ENCODE measurements around the gene C11orf24. TPM values are rescaled to one million over a fixed set of nuclear protein-coding genes. Genes with fewer than 3 reads are reported as not detected.

C11orf24 gene
- total RNA-seq, 1 donor from 2014 or later = 78.0 TPM

DNA sequence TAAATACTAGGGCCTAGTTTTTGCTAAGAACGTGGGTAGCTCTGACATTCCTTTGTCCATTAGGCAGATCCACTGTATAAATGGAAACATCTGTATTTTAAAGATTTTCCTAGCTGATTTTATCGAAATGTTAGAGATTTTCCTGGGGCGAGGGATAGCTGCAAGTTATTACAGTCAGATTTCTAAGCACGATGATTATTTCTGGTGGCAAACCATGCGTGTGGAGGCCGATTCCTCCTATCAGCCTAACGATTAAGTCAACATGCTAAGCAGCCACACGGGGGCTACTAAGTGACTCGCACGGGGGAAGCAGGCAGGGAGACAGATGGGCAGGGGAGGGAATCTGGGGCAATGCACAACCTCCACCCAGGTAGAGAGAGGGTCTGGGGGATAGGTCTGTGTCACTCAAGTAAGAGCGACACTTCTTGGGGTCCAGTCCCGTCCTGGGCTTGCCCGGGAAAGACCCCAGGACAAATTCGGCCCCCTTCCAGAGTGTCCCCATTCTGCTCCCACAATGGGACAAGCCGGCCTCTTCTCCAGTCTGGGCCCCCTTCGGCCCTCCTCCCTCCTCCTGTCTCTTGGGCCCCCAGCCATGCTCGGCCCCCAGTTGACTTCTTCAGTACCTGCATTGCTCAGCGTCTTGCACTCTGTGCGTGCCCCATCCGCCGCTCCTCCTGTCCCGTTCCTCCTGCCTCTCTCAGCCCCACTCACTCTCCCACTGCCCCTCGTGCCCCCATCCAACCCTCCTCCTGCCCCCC is 571 bp downstream of the C11orf24 start:
- ATAC-seq (ENCODE audit: low read depth) (peak; percentile 26), DNase-seq (peak; percentile 57)
- TF ChIP-seq, protein P1, sequence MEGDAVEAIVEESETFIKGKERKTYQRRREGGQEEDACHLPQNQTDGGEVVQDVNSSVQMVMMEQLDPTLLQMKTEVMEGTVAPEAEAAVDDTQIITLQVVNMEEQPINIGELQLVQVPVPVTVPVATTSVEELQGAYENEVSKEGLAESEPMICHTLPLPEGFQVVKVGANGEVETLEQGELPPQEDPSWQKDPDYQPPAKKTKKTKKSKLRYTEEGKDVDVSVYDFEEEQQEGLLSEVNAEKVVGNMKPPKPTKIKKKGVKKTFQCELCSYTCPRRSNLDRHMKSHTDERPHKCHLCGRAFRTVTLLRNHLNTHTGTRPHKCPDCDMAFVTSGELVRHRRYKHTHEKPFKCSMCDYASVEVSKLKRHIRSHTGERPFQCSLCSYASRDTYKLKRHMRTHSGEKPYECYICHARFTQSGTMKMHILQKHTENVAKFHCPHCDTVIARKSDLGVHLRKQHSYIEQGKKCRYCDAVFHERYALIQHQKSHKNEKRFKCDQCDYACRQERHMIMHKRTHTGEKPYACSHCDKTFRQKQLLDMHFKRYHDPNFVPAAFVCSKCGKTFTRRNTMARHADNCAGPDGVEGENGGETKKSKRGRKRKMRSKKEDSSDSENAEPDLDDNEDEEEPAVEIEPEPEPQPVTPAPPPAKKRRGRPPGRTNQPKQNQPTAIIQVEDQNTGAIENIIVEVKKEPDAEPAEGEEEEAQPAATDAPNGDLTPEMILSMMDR (IDR thresholded peaks at IDR 0.05) = no peak
- Mint-ChIP-seq H3K4me3 (peak overlapping the region; percentile 95), H3K9me3 (no peaks in the 10 kb centered on the region), H3K27ac (peak overlapping the region; percentile 98), H3K36me3 (ENCODE audit: low read depth) (peaks cover 50% of the 10 kb centered on the region), H3K27me3 (no peaks in the 10 kb centered on the region), H3K4me1 (peaks cover 87% of the 10 kb centered on the region)
- ChIA-PET POLR2A (interaction anchor here (0.6 to 5.2 kb wide), 16 partner anchors 11 to 268 kb away, joined by 3 to 93 read pairs (median 7); partner anchors contain the start of genes KMT5B and PPP6R3), CTCF (interaction anchor here (0.7 to 6.3 kb wide), 7 partner anchors 10 to 109 kb away, joined by 3 to 71 read pairs (median 4); no protein-coding TSS in a partner anchor)
- intact Hi-C loops (cut with micrococcal nuclease) = loop anchor here (1.0 to 10.0 kb wide), 5 partner anchors 14 to 656 kb away; partner anchors contain the start of gene PPP6R3

DNA sequence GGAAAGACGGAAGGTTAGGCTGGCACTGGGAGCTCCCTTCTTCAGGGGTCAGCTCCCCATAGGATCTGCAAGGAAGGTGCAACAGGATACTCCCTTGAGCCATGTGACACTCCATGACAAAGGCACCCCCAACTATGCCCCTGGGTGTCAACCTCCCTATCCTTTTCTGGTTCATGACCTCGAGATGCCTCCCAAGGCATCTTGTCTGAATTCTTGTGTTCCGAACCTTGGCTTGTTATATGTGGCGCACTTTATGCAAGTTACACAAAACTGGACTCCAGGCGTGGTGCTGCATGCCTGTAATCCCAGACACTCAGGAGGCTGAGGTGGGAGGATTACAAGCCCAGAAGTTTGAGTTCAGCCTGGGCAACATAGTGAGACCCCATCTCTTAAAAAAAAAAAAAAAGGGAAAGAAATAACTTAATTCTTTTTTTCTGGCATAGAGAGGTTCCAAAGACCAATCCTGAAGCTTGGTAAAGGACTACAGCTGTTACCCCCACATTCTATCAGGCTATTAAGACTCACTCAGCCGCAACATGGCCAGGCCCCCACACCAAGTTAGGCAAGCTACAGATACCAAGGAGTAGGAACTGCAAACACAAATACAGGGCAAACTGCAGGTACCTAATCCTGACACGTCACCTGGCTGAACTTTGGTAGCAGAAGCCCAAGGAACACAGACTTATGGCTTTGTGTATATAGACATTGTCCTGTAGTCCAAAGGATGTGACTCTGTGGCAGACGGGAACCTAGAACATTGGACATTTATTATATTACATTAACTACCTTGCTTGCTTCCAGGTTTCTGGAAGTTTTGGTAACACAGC is 1.4 kb downstream of the C11orf24 start:
- intact Hi-C loops (cut with micrococcal nuclease) = loop anchor here (1.0 to 10.0 kb wide), 5 partner anchors 13 to 656 kb away; partner anchors contain the start of gene PPP6R3
- no peaks in the 10 kb centered on the region for H3K27me3 Mint-ChIP-seq
- POLR2A ChIA-PET = interaction anchor here (0.6 to 5.2 kb wide), 8 partner anchors 10 to 135 kb away, joined by 3 to 93 read pairs (median 24); no protein-coding TSS in a partner anchor
- TF ChIP-seq, protein P1 (IDR thresholded peaks at IDR 0.05) = no peak
- H3K27ac Mint-ChIP-seq = peak overlapping the region; percentile 98
- no peak for DNase-seq
- peak overlapping the region; percentile 95 for H3K4me3 Mint-ChIP-seq
- ATAC-seq (ENCODE audit: low read depth) = no peak
- no peaks in the 10 kb centered on the region for H3K9me3 Mint-ChIP-seq
- peaks cover 50% of the 10 kb centered on the region for H3K36me3 Mint-ChIP-seq (ENCODE audit: low read depth)
- H3K4me1 Mint-ChIP-seq = peaks cover 87% of the 10 kb centered on the region
- CTCF ChIA-PET = interaction anchor here (0.7 to 6.3 kb wide), 6 partner anchors 12 to 110 kb away, joined by 3 to 71 read pairs (median 4); no protein-coding TSS in a partner anchor

DNA sequence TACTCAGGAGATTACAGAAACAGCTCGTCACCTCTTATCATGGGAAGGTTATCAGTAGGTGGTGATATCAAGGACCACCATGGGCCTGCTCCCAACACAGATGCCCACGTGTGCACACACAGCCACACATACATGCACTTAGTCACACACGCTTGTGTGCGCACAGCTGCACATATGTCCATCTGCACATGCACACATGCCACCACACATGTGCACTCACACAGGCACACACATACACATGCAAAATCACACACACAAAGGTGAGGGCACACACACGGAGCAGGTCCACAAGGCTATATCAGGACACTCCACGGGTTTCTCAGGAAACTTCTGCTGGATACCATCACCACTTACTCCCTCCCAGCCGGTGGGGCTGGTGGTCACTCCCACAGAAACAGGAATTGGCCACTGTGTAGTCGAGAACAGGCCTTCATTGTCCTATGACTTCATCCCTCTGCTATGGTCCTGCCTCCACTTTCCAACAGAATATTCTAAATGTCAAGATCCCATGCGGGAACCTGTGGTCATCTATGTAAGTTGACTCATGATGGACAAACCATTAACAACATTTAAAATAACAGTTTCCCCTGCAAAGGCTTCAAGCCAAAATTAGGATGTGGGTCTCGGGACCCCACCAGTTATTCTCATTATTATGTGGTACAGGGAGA is 2.2 kb downstream of the C11orf24 start:
- peaks cover 91% of the 10 kb centered on the region for H3K4me1 Mint-ChIP-seq

DNA sequence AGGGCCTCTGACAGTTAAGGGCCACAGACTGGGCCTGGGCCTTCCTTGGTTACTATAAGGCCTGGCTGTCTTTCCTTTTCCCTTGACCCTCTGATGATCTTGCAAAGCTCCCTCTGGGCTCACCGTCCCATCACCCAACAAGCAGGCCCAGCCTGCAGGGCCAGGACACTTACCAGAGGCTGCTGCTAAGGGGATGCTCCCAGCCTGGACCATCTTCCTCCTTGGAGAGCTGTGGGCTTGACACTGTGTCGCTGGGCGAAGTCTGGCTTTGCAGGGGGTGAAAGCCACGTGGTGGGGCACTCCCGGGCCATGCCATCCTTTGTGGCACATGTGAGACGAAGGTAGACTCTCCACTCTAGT is 3.9 kb downstream of the C11orf24 start:
- ChIA-PET CTCF (interaction anchor here (1.1 to 3.7 kb wide), 3 partner anchors 10 to 29 kb away, joined by 3 to 53 read pairs (median 28); no protein-coding TSS in a partner anchor), POLR2A (interaction anchor here (0.8 to 3.0 kb wide), 3 partner anchors 10 to 259 kb away, joined by 3 to 20 read pairs (median 3); no protein-coding TSS in a partner anchor)
- TF ChIP-seq, protein P1 (IDR thresholded peaks at IDR 0.05) = no peak
- Mint-ChIP-seq H3K4me1 (peaks cover 81% of the 10 kb centered on the region), H3K36me3 (ENCODE audit: low read depth) (peaks cover 76% of the 10 kb centered on the region), H3K4me3 (no peak overlapping the region), H3K27me3 (no peaks in the 10 kb centered on the region), H3K9me3 (no peaks in the 10 kb centered on the region), H3K27ac (peak overlapping the region; percentile 98)
- ATAC-seq (ENCODE audit: low read depth) = no peak
- no peak for DNase-seq
- intact Hi-C loops (cut with micrococcal nuclease) = no loop called here

More for the DNA sequence above, 2.2 kb downstream of the C11orf24 start:
- Mint-ChIP-seq H3K9me3 (no peaks in the 10 kb centered on the region), H3K36me3 (ENCODE audit: low read depth) (peaks cover 59% of the 10 kb centered on the region), H3K4me3 (peak overlapping the region; percentile 95), H3K27ac (peak overlapping the region; percentile 98), H3K27me3 (no peaks in the 10 kb centered on the region)
- ATAC-seq (ENCODE audit: low read depth) (no peak), DNase-seq (no peak)
- ChIA-PET POLR2A (interaction anchor here (4.4 kb wide), 1 partner anchor 13 kb away, joined by 37 read pairs; no protein-coding TSS in a partner anchor), CTCF (interaction anchor here (5.0 to 6.3 kb wide), 2 partner anchors 11 to 28 kb away, joined by 70 to 71 read pairs; no protein-coding TSS in a partner anchor)
- TF ChIP-seq, protein P1 (IDR thresholded peaks at IDR 0.05) = no peak
- intact Hi-C loops (cut with micrococcal nuclease) = loop anchor here (2.0 to 10.0 kb wide), 2 partner anchors 573 to 655 kb away; no protein-coding TSS in a partner anchor

Measured in activated B cell treated with CpG ODN at 0.5 μM for 24 hours (primary cell).